Neural progenitor cell (in vitro differentiated cells): ENCODE measurements around the gene GGNBP2. TPM values are rescaled to one million over a fixed set of nuclear protein-coding genes. Genes with fewer than 3 reads are reported as not detected.
A peak's percentile ranks its signal among the peaks of the same experiment; 100 is the strongest.

Source experiments
- DNase-seq: peaks from one replicate; pipeline ENCODE4 v3.0.0-alpha.2; 2016; ENCODE audit warnings: low spot score
- H2AFZ ChIP-seq: fragments of 200-600 bp; sonication (generic); replicated peaks from 2 replicates; pipeline ENCODE4 v1.6.1; 2016; ENCODE audit warnings: antibody characterized with exemption
- H3F3A ChIP-seq: fragments of 200-600 bp; sonication (generic); 2 replicates; pipeline ENCODE4 v1.6.1; 2016; ENCODE audit warnings: antibody characterized with exemption, low read depth
- H3K27ac ChIP-seq: fragments of 200-600 bp; sonication (generic); 2 replicates; pipeline ENCODE4 v1.5.1; 2016; ENCODE audit warnings: mild to moderate bottlenecking
- H3K27me3 ChIP-seq: fragments of 200-600 bp; sonication (generic); 2 replicates; pipeline ENCODE4 v1.6.1; 2016; ENCODE audit warnings: mild to moderate bottlenecking, moderate library complexity
- H3K36me3 ChIP-seq: fragments of 200-600 bp; sonication (generic); 2 replicates; pipeline ENCODE4 v1.5.1; 2016
- H3K4me1 ChIP-seq: fragments of 200-600 bp; sonication (generic); 2 replicates; pipeline ENCODE4 v1.6.1; 2016; ENCODE audit warnings: mixed run types
- H3K4me2 ChIP-seq: fragments of 200-600 bp; sonication (generic); 2 replicates; pipeline ENCODE4 v1.6.1; 2016
- H3K4me3 ChIP-seq: fragments of 200-600 bp; sonication (generic); 2 replicates; pipeline ENCODE4 v1.5.1; 2016
- H3K79me2 ChIP-seq: fragments of 200-600 bp; sonication (generic); 2 replicates; pipeline ENCODE4 v1.6.1; 2016; ENCODE audit warnings: low read depth
- H3K9ac ChIP-seq: fragments of 200-600 bp; sonication (generic); 2 replicates; pipeline ENCODE4 v1.6.1; 2016
- H3K9me3 ChIP-seq: fragments of 200-600 bp; sonication (generic); 2 replicates; pipeline ENCODE4 v1.5.1; 2016; ENCODE audit warnings: low read depth
- H4K20me1 ChIP-seq: fragments of 200-600 bp; sonication (generic); 2 replicates; pipeline ENCODE4 v1.6.1; 2016; ENCODE audit warnings: low read depth
- H3K27ac Mint-ChIP-seq: 3 replicates; pipeline ENCODE4 v1.8.0; 2021; ENCODE audit warnings: mixed read lengths
- H3K27me3 Mint-ChIP-seq: 2 replicates; pipeline ENCODE4 v1.8.0; 2022; ENCODE audit warnings: low read depth, mild to moderate bottlenecking, inconsistent platforms, moderate library complexity, mixed read lengths; ENCODE audit not compliant: insufficient read depth
- H3K36me3 Mint-ChIP-seq: 3 replicates; pipeline ENCODE4 v1.8.0; 2021; ENCODE audit warnings: mixed read lengths
- H3K4me1 Mint-ChIP-seq: 3 replicates; pipeline ENCODE4 v1.8.0; 2021; ENCODE audit warnings: mixed read lengths
- H3K4me3 Mint-ChIP-seq: 3 replicates; pipeline ENCODE4 v1.8.0; 2021; ENCODE audit warnings: mild to moderate bottlenecking, moderate library complexity, mixed read lengths
- H3K9me3 Mint-ChIP-seq: 3 replicates; pipeline ENCODE4 v1.8.0; 2020; ENCODE audit warnings: mixed read lengths
- EZH2 ChIP-seq: fragments of 200-600 bp; sonication (generic); IDR thresholded peaks from 2 replicates; pipeline ENCODE4 v1.6.1; 2017; ENCODE audit warnings: antibody characterized with exemption, mild to moderate bottlenecking, moderate library complexity
- EZH2phosphoT487 ChIP-seq: fragments of 200-600 bp; sonication (generic); IDR thresholded peaks from 2 replicates; pipeline ENCODE4 v1.6.1; 2017; ENCODE audit warnings: antibody characterized with exemption
- total RNA-seq: library from RNA; depleted of rRNA; stranded (reverse); fragments of >200 nt; gene quantifications from 2 replicates; pipeline ENCODE4 v1.2.3, GENCODE V29; 2015; ENCODE audit warnings: low replicate concordance
- TF ChIP-seq, protein P1 (sequence below): fragments of 200-600 bp; sonication (generic); IDR thresholded peaks from 2 replicates; pipeline ENCODE4 v1.5.1; 2017; ENCODE audit warnings: antibody characterized with exemption, mild to moderate bottlenecking

GGNBP2 gene
- total RNA-seq, 1 donor from 2014 or later: 79.5 TPM

DNA sequence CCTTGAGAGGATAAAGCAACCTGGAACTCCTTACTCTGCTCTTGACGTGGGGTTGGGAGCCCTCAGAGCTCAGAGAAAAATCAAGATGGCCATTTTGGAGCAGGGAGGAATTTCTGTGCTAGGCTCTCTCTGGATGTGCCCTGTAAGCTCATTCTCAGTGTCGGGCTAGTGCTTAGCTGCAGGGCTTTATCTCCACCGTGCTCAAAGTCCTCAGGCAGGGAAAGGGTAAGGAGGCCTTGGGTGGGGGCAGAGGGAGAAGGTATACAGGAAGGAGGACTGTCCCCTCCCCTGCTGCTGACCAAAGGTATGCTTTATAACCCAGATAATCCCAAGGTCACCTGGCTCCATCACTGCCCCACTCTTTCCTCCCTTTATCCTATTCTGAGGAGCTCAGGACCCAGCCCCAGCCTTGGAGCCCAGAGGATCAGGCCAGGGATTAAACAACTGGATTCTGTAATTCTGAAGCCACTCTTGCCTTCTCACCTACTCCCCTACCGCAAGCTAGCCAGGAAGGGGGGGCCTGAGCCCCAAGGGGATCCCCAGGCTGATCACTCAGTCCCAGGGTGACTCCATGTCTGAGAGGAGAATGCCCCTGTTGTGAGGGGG lies 48.1 kb downstream of the GGNBP2 start:
- no peaks in the 10 kb centered on the region for H3K9me3 ChIP-seq
- no peaks in the 10 kb centered on the region for H3K27me3 ChIP-seq
- Mint-ChIP-seq H3K27me3 (peaks cover 5% of the 10 kb centered on the region), H3K9me3 (no peaks in the 10 kb centered on the region), H3K36me3 (peaks cover 16% of the 10 kb centered on the region), H3K27ac (peak overlapping the region; percentile 33), H3K4me1 (peaks cover 22% of the 10 kb centered on the region), H3K4me3 (peak overlapping the region; percentile 86)
- peaks cover 34% of the 10 kb centered on the region for H3F3A ChIP-seq
- H3K79me2 ChIP-seq: peaks cover 24% of the 10 kb centered on the region
- TF ChIP-seq, protein P1, sequence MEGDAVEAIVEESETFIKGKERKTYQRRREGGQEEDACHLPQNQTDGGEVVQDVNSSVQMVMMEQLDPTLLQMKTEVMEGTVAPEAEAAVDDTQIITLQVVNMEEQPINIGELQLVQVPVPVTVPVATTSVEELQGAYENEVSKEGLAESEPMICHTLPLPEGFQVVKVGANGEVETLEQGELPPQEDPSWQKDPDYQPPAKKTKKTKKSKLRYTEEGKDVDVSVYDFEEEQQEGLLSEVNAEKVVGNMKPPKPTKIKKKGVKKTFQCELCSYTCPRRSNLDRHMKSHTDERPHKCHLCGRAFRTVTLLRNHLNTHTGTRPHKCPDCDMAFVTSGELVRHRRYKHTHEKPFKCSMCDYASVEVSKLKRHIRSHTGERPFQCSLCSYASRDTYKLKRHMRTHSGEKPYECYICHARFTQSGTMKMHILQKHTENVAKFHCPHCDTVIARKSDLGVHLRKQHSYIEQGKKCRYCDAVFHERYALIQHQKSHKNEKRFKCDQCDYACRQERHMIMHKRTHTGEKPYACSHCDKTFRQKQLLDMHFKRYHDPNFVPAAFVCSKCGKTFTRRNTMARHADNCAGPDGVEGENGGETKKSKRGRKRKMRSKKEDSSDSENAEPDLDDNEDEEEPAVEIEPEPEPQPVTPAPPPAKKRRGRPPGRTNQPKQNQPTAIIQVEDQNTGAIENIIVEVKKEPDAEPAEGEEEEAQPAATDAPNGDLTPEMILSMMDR: no peak
- TF ChIP-seq EZH2: no peak
- no peak for TF ChIP-seq EZH2phosphoT487
- peaks cover 23% of the 10 kb centered on the region for H4K20me1 ChIP-seq
- peak overlapping the region; percentile 67 for H2AFZ ChIP-seq
- H3K36me3 ChIP-seq: no peaks in the 10 kb centered on the region
- H3K9ac ChIP-seq: no peak overlapping the region
- H3K4me1 ChIP-seq: peaks cover 20% of the 10 kb centered on the region
- peak overlapping the region; percentile 86 for H3K4me2 ChIP-seq
- no peak overlapping the region for H3K27ac ChIP-seq
- no peak for DNase-seq
- peak overlapping the region; percentile 88 for H3K4me3 ChIP-seq

DNA sequence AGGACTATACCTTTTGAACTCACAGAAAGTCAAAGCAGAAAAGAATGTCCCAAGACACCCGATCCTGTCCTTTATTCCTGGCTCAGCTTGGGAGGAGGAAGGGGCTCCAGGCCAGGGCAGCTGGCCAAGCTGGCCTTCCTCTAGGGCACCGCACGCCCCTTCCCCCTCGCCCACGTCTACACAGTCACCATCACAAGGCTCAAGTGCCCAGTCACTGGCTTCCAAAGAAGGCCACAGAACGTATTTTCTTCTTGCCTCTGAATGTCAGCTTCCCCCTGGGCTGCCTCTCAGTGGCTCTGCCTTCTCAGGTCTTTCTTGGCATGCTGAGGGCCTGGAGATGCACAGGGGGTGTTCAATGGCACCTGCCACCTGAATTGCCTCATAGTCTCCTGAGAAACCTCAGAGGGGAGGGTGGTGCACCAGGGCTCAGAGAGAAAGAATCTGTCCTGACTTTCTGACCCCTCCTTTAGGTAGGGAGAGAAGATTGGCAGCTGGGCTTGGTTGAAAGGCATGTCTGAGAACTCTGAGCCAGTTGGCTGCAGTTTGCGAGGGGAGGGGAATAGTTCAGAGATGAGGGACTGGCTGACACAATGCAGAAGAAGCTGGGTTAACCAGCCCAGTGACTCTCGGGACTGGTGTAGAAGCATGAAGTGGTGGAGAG lies 49.1 kb downstream of the GGNBP2 start:
- H3K4me1 ChIP-seq: peaks cover 20% of the 10 kb centered on the region
- H2AFZ ChIP-seq: no peak overlapping the region
- peak overlapping the region; percentile 41 for H3K4me3 Mint-ChIP-seq
- peaks cover 6% of the 10 kb centered on the region for H3K27me3 Mint-ChIP-seq
- no peaks in the 10 kb centered on the region for H3K36me3 ChIP-seq
- H3K36me3 Mint-ChIP-seq: peaks cover 14% of the 10 kb centered on the region
- H3K4me1 Mint-ChIP-seq: peaks cover 22% of the 10 kb centered on the region
- H3K27ac Mint-ChIP-seq: no peak overlapping the region
- H3K9ac ChIP-seq: no peak overlapping the region
- no peak overlapping the region for H3K4me3 ChIP-seq
- H3K27ac ChIP-seq: no peak overlapping the region
- H3F3A ChIP-seq: peaks cover 34% of the 10 kb centered on the region
- peaks cover 23% of the 10 kb centered on the region for H4K20me1 ChIP-seq
- no peaks in the 10 kb centered on the region for H3K27me3 ChIP-seq
- TF ChIP-seq, protein P1: no peak
- TF ChIP-seq EZH2 (no peak), EZH2phosphoT487 (no peak)
- DNase-seq: no peak
- no peaks in the 10 kb centered on the region for H3K9me3 ChIP-seq
- H3K79me2 ChIP-seq: peaks cover 24% of the 10 kb centered on the region
- H3K4me2 ChIP-seq: peak overlapping the region; percentile 86
- no peaks in the 10 kb centered on the region for H3K9me3 Mint-ChIP-seq

DNA sequence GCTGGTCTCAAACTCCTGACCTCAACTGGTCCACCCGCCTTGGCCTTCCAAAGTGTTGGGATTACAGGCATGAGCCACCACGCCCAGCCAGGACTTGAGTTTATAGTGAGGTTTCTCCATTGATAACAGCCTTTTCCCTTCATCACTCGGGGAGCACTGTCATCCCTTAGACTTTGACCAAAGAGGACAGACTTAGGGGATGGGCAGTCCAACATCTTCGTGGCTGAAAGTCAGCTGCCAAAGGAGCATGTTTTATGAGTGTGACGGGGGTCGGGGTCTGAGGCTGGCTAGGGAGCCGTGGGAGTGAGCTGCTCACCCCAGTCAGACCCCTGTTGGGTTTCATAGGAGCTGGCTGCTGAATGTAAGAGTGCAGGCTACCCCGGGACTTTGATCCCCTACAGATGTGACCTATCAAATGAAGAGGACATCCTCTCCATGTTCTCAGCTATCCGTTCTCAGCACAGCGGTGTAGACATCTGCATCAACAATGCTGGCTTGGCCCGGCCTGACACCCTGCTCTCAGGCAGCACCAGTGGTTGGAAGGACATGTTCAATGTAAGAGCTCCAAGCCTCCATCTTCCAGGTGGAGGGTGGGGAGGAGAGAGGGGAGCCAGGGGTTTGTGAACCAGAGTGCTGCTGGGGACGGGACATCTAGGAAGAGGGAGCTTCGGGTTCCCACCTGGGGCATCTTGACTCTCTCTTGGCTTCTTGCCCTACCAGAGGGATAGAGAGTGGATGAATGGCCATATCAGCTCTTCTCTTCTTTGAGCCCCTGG lies 50.1 kb downstream of the GGNBP2 start:
- Histone ChIP-seq H3K27me3 (no peaks in the 10 kb centered on the region), H3K79me2 (peaks cover 24% of the 10 kb centered on the region), H2AFZ (no peak overlapping the region), H3K4me2 (no peak overlapping the region), H3K4me1 (peaks cover 20% of the 10 kb centered on the region), H4K20me1 (peaks cover 23% of the 10 kb centered on the region), H3K27ac (no peak overlapping the region), H3K4me3 (no peak overlapping the region), H3K9ac (no peak overlapping the region), H3K36me3 (no peaks in the 10 kb centered on the region), H3F3A (peaks cover 24% of the 10 kb centered on the region), H3K9me3 (no peaks in the 10 kb centered on the region)
- Mint-ChIP-seq H3K27ac (no peak overlapping the region), H3K4me1 (peaks cover 22% of the 10 kb centered on the region), H3K4me3 (no peak overlapping the region), H3K27me3 (peaks cover 6% of the 10 kb centered on the region), H3K9me3 (no peaks in the 10 kb centered on the region), H3K36me3 (peaks cover 14% of the 10 kb centered on the region)
- no peak for DNase-seq
- TF ChIP-seq, protein P1: no peak
- no peak for TF ChIP-seq EZH2phosphoT487
- no peak for TF ChIP-seq EZH2
